Lower leg skin (tissue), 3 donors: ENCODE data around the gene CORO1C.

ENCODE experiments used
- CTCF ChIP-seq, 3 donors: fragments of 450-650 bp; IDR thresholded peaks; one replicate each; pipeline ENCODE4 v1.5.1; 2016; ENCODE audit warnings: antibody characterized with exemption in 3 of 3, mild to moderate bottlenecking in 3 of 3, moderate library complexity in 2 of 3
- POLR2A ChIP-seq, 2 donors: fragments of 450-650 bp; IDR thresholded peaks; one replicate each; pipeline ENCODE4 v1.6.1; 2016 to 2017; ENCODE audit warnings: antibody characterized with exemption in 2 of 2, mild to moderate bottlenecking in 1 of 2, moderate library complexity in 1 of 2

GRCh38 chr12:108641446-108642268, 89.7 kb downstream of the CORO1C start:
- TF ChIP-seq CTCF (IDR thresholded peaks at IDR 0.05) (no peak), POLR2A (IDR thresholded peaks at IDR 0.05) (no peak)
